ENCODE data around the gene SLAIN1. TPM values are rescaled to one million over a fixed set of nuclear protein-coding genes. Genes with fewer than 3 reads are reported as not detected.

SLAIN1 gene
- total and polyA plus RNA-seq, 8 donors: 4.8 to 13.7 (median 9.0) TPM

DNA sequence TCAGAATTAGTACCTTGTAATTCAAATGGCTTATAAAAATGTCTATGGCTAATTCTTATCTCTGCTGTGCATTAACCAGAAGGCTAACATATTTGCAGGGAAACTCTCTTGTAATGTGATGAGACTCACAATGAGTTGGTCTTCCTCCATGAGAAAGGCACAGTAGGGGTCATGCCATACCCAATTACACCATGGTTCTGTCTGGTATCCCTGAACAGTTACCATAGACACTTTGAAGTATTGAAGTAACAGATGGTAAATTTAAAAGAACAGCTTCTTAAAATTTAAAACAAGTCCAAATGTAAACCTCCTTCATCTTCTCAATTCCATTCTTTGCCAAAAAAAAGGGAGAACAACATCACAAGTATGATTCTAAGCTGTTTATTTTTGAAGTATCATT, 22.6 kb upstream of the SLAIN1 start:
- no peaks in the 10 kb centered on the region for H3K27me3 ChIP-seq
- no peak for ATAC-seq
- no peak for DNase-seq
- intact Hi-C loops (cut with DNase I): no loop called here
- no peak for FAIRE-seq
- TF ChIP-seq, protein P1, sequence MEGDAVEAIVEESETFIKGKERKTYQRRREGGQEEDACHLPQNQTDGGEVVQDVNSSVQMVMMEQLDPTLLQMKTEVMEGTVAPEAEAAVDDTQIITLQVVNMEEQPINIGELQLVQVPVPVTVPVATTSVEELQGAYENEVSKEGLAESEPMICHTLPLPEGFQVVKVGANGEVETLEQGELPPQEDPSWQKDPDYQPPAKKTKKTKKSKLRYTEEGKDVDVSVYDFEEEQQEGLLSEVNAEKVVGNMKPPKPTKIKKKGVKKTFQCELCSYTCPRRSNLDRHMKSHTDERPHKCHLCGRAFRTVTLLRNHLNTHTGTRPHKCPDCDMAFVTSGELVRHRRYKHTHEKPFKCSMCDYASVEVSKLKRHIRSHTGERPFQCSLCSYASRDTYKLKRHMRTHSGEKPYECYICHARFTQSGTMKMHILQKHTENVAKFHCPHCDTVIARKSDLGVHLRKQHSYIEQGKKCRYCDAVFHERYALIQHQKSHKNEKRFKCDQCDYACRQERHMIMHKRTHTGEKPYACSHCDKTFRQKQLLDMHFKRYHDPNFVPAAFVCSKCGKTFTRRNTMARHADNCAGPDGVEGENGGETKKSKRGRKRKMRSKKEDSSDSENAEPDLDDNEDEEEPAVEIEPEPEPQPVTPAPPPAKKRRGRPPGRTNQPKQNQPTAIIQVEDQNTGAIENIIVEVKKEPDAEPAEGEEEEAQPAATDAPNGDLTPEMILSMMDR (IDR thresholded peaks at IDR 0.05): no peak
- no peaks in the 10 kb centered on the region for H3K9me3 ChIP-seq
- no peak overlapping the region for H3K27ac ChIP-seq
- H3K4me3 ChIP-seq: no peak overlapping the region
- H3K4me1 ChIP-seq: no peaks in the 10 kb centered on the region
- H3K36me3 ChIP-seq: no peaks in the 10 kb centered on the region

DNA sequence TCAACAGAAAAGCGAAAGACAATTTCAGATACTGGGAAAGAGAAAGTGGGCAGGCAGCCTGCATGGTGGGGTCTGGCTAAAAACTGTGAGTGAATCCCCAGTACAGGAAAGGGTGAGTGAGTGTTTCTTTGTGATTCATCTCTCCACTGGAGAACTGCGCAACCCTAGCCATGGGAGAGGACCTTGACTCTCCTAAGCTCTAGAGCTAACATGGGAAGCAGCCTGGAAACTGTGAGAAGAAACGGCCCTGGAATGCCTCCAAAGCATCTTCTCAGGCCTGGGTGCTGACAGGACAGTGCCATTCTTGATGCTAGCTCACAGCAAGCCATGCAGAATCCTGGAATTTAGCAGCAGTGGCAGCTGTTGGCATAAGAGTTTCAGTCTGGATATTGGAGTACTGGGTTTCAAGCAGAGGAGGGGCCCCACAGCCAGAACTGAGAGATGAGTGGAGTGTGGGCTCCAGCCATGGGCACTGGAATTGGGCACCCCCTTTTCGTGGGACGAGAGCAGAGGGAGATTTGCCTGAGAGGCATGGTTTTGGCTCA, 18.7 kb upstream of the SLAIN1 start:
- no peak for FAIRE-seq
- WGBS, 2 donors: 55 to 65% methylated on average over 5 of the region's 5 CpGs
- no peaks in the 10 kb centered on the region for H3K36me3 ChIP-seq
- no peaks in the 10 kb centered on the region for H3K9me3 ChIP-seq
- no peaks in the 10 kb centered on the region for H3K4me1 ChIP-seq
- TF ChIP-seq, protein P1 (IDR thresholded peaks at IDR 0.05): no peak
- no peak for ATAC-seq
- no peak overlapping the region for H3K27ac ChIP-seq
- H3K27me3 ChIP-seq: no peaks in the 10 kb centered on the region
- DNase-seq: no peak
- intact Hi-C loops (cut with DNase I): no loop called here
- no peak overlapping the region for H3K4me3 ChIP-seq

DNA sequence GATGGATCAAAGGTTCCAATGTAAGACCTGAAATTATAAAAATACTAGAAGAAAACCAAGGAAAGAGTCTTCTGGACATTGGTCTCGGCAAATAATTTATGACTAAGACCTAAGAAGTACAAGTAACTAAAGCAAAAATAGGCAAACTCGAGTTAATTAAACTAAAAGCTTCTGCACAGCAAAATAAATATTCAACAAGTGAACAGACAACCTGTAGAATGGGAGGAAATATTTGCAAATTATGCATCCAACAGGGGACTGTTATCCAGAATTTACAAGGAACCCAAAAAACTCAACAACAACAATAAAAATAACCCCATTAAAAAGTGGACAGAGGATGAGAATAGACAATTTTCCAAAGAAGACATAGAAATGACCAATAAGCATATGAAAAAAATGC, 9.7 kb upstream of the SLAIN1 start:
- TF ChIP-seq, protein P1 (IDR thresholded peaks at IDR 0.05): no peak
- no peak overlapping the region for H3K4me3 ChIP-seq
- H3K9me3 ChIP-seq: no peaks in the 10 kb centered on the region
- no peaks in the 10 kb centered on the region for H3K27me3 ChIP-seq
- DNase-seq (no peak), ATAC-seq (no peak), FAIRE-seq (no peak)
- peaks cover 5 to 12% (median 10%) of the 10 kb centered on the region in 3 donors for H3K4me1 ChIP-seq
- intact Hi-C loops (cut with DNase I): no loop called here
- 89% methylated on average over 2 of the region's 2 CpGs for WGBS, 2 donors
- H3K36me3 ChIP-seq: no peaks in the 10 kb centered on the region
- H3K27ac ChIP-seq: no peak overlapping the region

DNA sequence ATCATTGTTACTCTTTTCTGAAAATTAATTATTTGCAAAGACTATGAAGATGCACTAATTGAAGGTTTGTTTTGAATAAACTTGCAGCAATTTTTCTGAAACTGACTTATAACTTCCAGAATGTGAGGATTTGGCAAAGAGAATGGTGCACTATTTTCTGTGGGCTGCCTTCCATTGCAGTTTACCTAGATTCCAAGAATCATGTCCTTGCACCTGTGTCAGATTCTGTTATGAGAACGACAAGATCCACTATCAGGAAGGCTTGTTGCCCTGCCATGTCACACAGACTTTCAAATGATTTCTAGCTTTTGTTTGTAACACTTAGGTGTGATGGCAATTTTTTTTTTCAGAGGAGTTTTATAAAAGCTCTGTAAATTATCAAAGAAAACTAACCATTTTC, 5.6 kb upstream of the SLAIN1 start:
- WGBS, 2 donors: 14 to 33% methylated on average over 1 of the region's 1 CpG
- H3K27me3 ChIP-seq: no peaks in the 10 kb centered on the region
- H3K9me3 ChIP-seq: no peaks in the 10 kb centered on the region
- TF ChIP-seq, protein P1 (IDR thresholded peaks at IDR 0.05): no peak
- intact Hi-C loops (cut with DNase I): no loop called here
- DNase-seq (no peak), ATAC-seq (peak in 1 of 4 donors; percentile 22), FAIRE-seq (no peak)
- peaks cover 10 to 23% (median 20%) of the 10 kb centered on the region in 3 donors for H3K4me1 ChIP-seq
- H3K36me3 ChIP-seq: no peaks in the 10 kb centered on the region
- H3K27ac ChIP-seq: no peak overlapping the region
- H3K4me3 ChIP-seq: no peak overlapping the region

DNA sequence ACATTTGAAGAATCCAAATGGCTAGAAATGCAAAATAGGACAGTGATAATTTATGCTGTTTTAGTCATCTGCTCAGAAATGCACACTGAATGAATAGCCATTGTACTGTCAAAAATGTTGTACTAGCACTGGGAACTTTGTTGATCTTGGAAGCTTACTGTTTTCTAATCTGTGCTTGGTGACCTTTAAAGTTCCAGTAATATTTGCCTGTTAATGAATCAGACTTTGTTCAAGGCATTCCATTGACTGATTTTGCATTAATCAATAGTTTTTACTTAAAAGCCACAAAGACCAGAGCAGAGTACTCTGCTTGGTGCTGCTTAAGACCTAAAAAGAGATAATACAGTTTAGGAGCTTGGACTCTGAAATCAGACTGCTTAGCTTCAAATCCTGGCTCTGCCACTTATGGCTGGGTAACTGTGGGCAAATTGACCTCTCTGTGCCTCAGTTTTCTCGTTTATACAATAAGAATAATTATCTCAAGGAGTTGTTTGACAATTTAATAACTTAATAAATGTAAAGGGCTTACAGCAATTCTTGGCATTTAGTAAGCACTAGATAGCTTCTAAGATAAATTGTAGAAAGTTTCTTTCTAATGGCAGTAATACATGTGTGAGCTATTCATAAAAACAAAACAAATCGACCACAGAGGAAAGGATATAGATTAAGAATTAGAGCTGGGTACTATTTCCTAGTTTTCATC, 4.6 kb upstream of the SLAIN1 start:
- Histone ChIP-seq H3K27ac (peak overlapping the region in 2 of 4 donors; percentile 29 to 45), H3K9me3 (no peaks in the 10 kb centered on the region), H3K4me3 (no peak overlapping the region), H3K27me3 (no peaks in the 10 kb centered on the region), H3K4me1 (peaks cover 10 to 23% (median 20%) of the 10 kb centered on the region in 3 donors), H3K36me3 (no peaks in the 10 kb centered on the region)
- FAIRE-seq (no peak), DNase-seq (no peak), ATAC-seq (peak; percentile 56 to 72 (median 68))
- intact Hi-C loops (cut with DNase I): no loop called here
- WGBS, 2 donors: 4 to 13% methylated on average over 2 of the region's 2 CpGs
- TF ChIP-seq, protein P1 (IDR thresholded peaks at IDR 0.05): no peak
